Esophagus squamous epithelium (tissue), 5 donors: ENCODE data around the gene SMAD5. TPM values are rescaled to one million over a fixed set of nuclear protein-coding genes. Genes with fewer than 3 reads are reported as not detected.

Experiments used
- DNase-seq: peaks from one replicate; lab custom pipeline; 2025; lab: John Stamatoyannopoulos, UW
- H3K27ac ChIP-seq, 4 donors: fragments of 200-600 bp; sonication (generic); one replicate each; pipeline ENCODE4 v1.5.1; 2016 to 2019; ENCODE audit warnings: mild to moderate bottlenecking in 1 of 4
- H3K27me3 ChIP-seq, 4 donors: fragments of 200-600 bp; sonication (generic); 1 replicate in 3 of 4; 2 replicates in 1 of 4; pipeline versions ENCODE4 v1.5.1 to v1.6.0; 2017 to 2021; ENCODE audit warnings: antibody characterized with exemption in 1 of 4
- H3K36me3 ChIP-seq, 3 donors: fragments of 200-600 bp; sonication (generic); one replicate each; pipeline ENCODE4 v1.5.1; 2016 to 2019
- H3K4me1 ChIP-seq, 3 donors: fragments of 200-600 bp; sonication (generic); one replicate each; pipeline ENCODE4 v1.5.1; 2017 to 2019
- H3K4me3 ChIP-seq, 4 donors: fragments of 200-600 bp; sonication (generic); 1 replicate in 3 of 4; 2 replicates in 1 of 4; pipeline ENCODE4 v1.5.1; 2016 to 2019; ENCODE audit warnings: mild to moderate bottlenecking in 2 of 4, moderate library complexity in 1 of 4
- H3K9me3 ChIP-seq, 3 donors: fragments of 200-600 bp; sonication (generic); one replicate each; pipeline ENCODE4 v1.5.1; 2016 to 2019
- CTCF ChIP-seq, 6 experiments: fragments of 450-650 bp in 4 of 6; fragments of 200-600 bp in 2 of 6; sonication (generic) in 2 of 6; IDR thresholded peaks; one replicate each; pipeline ENCODE4 v1.5.1; 2016 to 2019; ENCODE audit warnings: antibody characterized with exemption in 6 of 6, mild to moderate bottlenecking in 4 of 6, moderate library complexity in 4 of 6
- POLR2A ChIP-seq, 4 donors: fragments of 450-650 bp; IDR thresholded peaks; one replicate each; pipeline ENCODE4 v1.6.1; 2017; ENCODE audit warnings: antibody characterized with exemption in 4 of 4, mild to moderate bottlenecking in 4 of 4, moderate library complexity in 3 of 4
- WGBS, 2 donors: methylation state at CpG; one replicate each; pipeline ENCODE4 v1.1.5; 2018; 5-methylcytosine and 5-hydroxymethylcytosine counted together
- intact Hi-C: fragments of 100-400 bp; cut with DNase I; formaldehyde crosslinking; loops from one replicate; pipeline ENCODE4 v1.15.0; 2022
- total RNA-seq, 4 donors: library from RNA; depleted of rRNA; stranded (reverse); fragments of >200 nt; gene quantifications; one replicate each; pipeline ENCODE4 v1.1.0, GENCODE V29; 2016
- donor health status: DM: yes; HTN: yes; CAD: no.

Gene SMAD5
- total RNA-seq, 4 donors from 2014 or later, result 32.0 to 49.6 (median 38.1) TPM

GRCh38 chr5:136099870-136100269, 32.8 kb upstream of the SMAD5 start:
- no peaks in the 10 kb centered on the region for H3K36me3 ChIP-seq

GRCh38 chr5:136101884-136102283, 30.8 kb upstream of the SMAD5 start:
- intact Hi-C loops, result no loop called here
- WGBS, 2 donors, result 78 to 95% methylated on average over 1 of the region's 1 CpG

More at GRCh38 chr5:136099870-136100269, 32.8 kb upstream of the SMAD5 start:
- DNase-seq, result no peak
- Histone ChIP-seq H3K27me3 (no peaks in the 10 kb centered on the region), H3K4me1 (peaks cover 0 to 34% (median 13%) of the 10 kb centered on the region in 3 donors), H3K4me3 (no peak overlapping the region), H3K9me3 (no peaks in the 10 kb centered on the region), H3K27ac (no peak overlapping the region)
- WGBS, 2 donors, result 77 to 82% methylated on average over 3 of the region's 3 CpGs
- TF ChIP-seq POLR2A (IDR thresholded peaks at IDR 0.05) (no peak), CTCF (IDR thresholded peaks at IDR 0.05) (no peak)
- intact Hi-C loops, result no loop called here

GRCh38 chr5:136103118-136103517, 29.5 kb upstream of the SMAD5 start:
- intact Hi-C loops, result no loop called here
- DNase-seq, result no peak
- no peaks in the 10 kb centered on the region for H3K27me3 ChIP-seq
- TF ChIP-seq POLR2A (IDR thresholded peaks at IDR 0.05) (no peak), CTCF (IDR thresholded peaks at IDR 0.05) (no peak)
- H3K4me1 ChIP-seq, result peaks cover 0 to 23% (median 9%) of the 10 kb centered on the region in 3 donors
- 82 to 96% methylated on average over 1 of the region's 1 CpG for WGBS, 2 donors
- H3K9me3 ChIP-seq, result no peaks in the 10 kb centered on the region
- no peak overlapping the region for H3K4me3 ChIP-seq
- no peaks in the 10 kb centered on the region for H3K36me3 ChIP-seq
- no peak overlapping the region for H3K27ac ChIP-seq

More at GRCh38 chr5:136101884-136102283, 30.8 kb upstream of the SMAD5 start:
- Histone ChIP-seq H3K27me3 (no peaks in the 10 kb centered on the region), H3K27ac (no peak overlapping the region), H3K4me1 (peaks cover 0 to 16% (median 9%) of the 10 kb centered on the region in 3 donors), H3K4me3 (no peak overlapping the region), H3K9me3 (no peaks in the 10 kb centered on the region), H3K36me3 (no peaks in the 10 kb centered on the region)
- TF ChIP-seq CTCF (IDR thresholded peaks at IDR 0.05) (no peak), POLR2A (IDR thresholded peaks at IDR 0.05) (no peak)
- DNase-seq, result no peak

- H3K36me3 ChIP-seq, result no peaks in the 10 kb centered on the region
- DNase-seq, result no peak
- intact Hi-C loops, result no loop called here
- no peaks in the 10 kb centered on the region for H3K9me3 ChIP-seq
- 35 to 40% methylated on average over 8 of the region's 8 CpGs for WGBS, 2 donors
- no peaks in the 10 kb centered on the region for H3K27me3 ChIP-seq
- peaks cover 0 to 36% (median 15%) of the 10 kb centered on the region in 3 donors for H3K4me1 ChIP-seq
- H3K4me3 ChIP-seq, result no peak overlapping the region
- TF ChIP-seq CTCF (IDR thresholded peaks at IDR 0.05) (no peak), POLR2A (IDR thresholded peaks at IDR 0.05) (no peak)
- H3K27ac ChIP-seq, result peak overlapping the region in 2 of 4 donors; percentile 9 to 40
Measured at GRCh38 chr5:136104306-136104965, 28.2 kb upstream of the SMAD5 start.

GRCh38 chr5:136106351-136107031, 26.2 kb upstream of the SMAD5 start:
- no peak for TF ChIP-seq POLR2A (IDR thresholded peaks at IDR 0.05)
- TF ChIP-seq CTCF (IDR thresholded peaks at IDR 0.05), result no peak
- no peak overlapping the region for H3K4me3 ChIP-seq
- no peaks in the 10 kb centered on the region for H3K36me3 ChIP-seq
- no peak overlapping the region for H3K27ac ChIP-seq
- intact Hi-C loops, result no loop called here
- H3K9me3 ChIP-seq, result no peaks in the 10 kb centered on the region
- no peaks in the 10 kb centered on the region for H3K27me3 ChIP-seq
- H3K4me1 ChIP-seq, result peaks cover 0 to 36% (median 15%) of the 10 kb centered on the region in 3 donors
- no peak for DNase-seq
- 79 to 86% methylated on average over 6 of the region's 6 CpGs for WGBS, 2 donors
